ENCODE results near the gene BNIP1. TPM values are rescaled to one million over a fixed set of nuclear protein-coding genes. Genes with fewer than 3 reads are reported as not detected.

Gene BNIP1
- total and polyA plus RNA-seq, 2 experiments from 2014 or later, result 9.2 to 19.9 TPM

DNA sequence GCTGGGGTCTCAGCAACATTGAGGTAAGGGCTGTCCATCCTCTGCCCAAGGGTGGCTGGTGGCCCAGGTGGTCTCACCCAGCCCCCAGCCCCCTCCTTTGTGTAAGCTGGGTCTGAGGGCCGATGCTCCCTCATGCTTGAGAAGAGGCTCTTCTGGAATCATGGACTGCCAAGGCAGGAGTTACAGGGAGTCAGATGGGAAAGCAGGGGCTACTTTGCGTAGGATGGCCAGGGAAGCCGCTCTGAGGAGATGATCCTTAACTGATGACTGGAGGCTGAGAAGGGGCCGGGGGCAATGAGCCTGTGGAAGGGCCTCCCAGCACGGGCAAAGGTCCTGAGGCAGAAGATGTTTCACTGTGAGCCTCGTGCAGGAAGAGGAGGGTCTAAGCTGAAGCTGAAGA is 67.0 kb downstream of the BNIP1 start:
- TF ChIP-seq, protein P1, sequence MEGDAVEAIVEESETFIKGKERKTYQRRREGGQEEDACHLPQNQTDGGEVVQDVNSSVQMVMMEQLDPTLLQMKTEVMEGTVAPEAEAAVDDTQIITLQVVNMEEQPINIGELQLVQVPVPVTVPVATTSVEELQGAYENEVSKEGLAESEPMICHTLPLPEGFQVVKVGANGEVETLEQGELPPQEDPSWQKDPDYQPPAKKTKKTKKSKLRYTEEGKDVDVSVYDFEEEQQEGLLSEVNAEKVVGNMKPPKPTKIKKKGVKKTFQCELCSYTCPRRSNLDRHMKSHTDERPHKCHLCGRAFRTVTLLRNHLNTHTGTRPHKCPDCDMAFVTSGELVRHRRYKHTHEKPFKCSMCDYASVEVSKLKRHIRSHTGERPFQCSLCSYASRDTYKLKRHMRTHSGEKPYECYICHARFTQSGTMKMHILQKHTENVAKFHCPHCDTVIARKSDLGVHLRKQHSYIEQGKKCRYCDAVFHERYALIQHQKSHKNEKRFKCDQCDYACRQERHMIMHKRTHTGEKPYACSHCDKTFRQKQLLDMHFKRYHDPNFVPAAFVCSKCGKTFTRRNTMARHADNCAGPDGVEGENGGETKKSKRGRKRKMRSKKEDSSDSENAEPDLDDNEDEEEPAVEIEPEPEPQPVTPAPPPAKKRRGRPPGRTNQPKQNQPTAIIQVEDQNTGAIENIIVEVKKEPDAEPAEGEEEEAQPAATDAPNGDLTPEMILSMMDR (IDR thresholded peaks at IDR 0.05; ENCODE audit: low read depth, low read length), result no peak
- H3K27me3 ChIP-seq, result no peaks in the 10 kb centered on the region
- no peaks in the 10 kb centered on the region for H3K9me3 ChIP-seq (ENCODE audit: low read depth)
- no peaks in the 10 kb centered on the region for H3K36me3 ChIP-seq
- no peak overlapping the region for H3K4me3 ChIP-seq
- H3K27ac ChIP-seq, result no peak overlapping the region
- no peaks in the 10 kb centered on the region for H3K4me1 ChIP-seq (ENCODE audit: low read depth)
- DNase-seq (ENCODE audit: low read depth in 1 of 2, low spot score in 1 of 2), result no peak

DNA sequence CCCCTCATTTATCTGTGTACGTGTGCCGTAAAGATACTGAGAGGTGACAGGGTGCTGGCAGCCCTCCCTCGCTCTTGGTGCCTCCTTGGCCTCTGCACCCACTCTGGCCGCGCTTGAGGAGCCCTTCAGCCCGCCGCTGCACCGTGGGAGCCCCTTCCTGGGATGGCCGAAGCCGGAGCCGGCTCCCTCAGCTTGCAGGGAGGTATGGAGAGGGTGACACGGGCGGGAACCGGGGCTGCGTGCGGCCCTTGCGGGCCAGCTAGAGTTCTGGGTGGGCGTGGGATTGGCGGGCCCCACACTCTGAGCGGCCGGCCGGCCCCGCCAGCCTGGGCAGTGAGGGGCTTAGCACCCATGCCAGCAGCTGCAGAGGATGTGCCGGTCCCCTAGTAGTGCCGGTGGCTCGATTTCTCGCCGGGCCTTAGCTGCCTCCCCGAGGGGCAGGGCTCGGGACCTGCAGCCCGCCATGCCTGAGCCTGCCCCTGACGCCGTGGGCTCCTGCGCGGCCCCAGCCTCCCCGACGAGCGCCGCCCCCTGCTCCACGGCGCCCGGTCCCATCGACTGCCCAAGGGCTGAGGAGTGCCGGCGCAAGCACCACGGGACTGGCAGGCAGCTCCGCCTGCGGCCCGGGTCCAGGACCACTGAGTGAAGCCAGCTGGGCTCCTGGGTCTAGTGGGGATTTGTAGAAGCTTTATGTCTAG is 69.1 kb downstream of the BNIP1 start:
- DNase-seq (ENCODE audit: low read depth in 1 of 2, low spot score in 1 of 2), result no peak
- Histone ChIP-seq H3K27ac (no peak overlapping the region), H3K27me3 (no peaks in the 10 kb centered on the region), H3K9me3 (ENCODE audit: low read depth) (no peaks in the 10 kb centered on the region), H3K36me3 (no peaks in the 10 kb centered on the region), H3K4me3 (no peak overlapping the region), H3K4me1 (ENCODE audit: low read depth) (no peaks in the 10 kb centered on the region)
- TF ChIP-seq, protein P1 (IDR thresholded peaks at IDR 0.05; ENCODE audit: low read depth, low read length), result no peak

Other genes starting within 250 kb of the BNIP1 start
- gene RPL26L1, start 185.1 kb upstream of the BNIP1 start, total RNA-seq, result 56.7 and 73.4 TPM in 2 replicates
- 91.4 and 108 TPM in 2 replicates for gene RPL26L1, start 185.1 kb upstream of the BNIP1 start, polyA plus RNA-seq
- gene ATP6V0E1, start 160.8 kb upstream of the BNIP1 start, total RNA-seq, result 52.2 and 64.2 TPM in 2 replicates
- gene ATP6V0E1, start 160.8 kb upstream of the BNIP1 start, polyA plus RNA-seq, result 224 and 301 TPM in 2 replicates
- 11.6 and 11.9 TPM in 2 replicates for gene CREBRF, start 88.2 kb upstream of the BNIP1 start, total RNA-seq
- 5.8 and 18.0 TPM in 2 replicates for gene CREBRF, start 88.2 kb upstream of the BNIP1 start, polyA plus RNA-seq
- gene NKX2-5, start 90.7 kb downstream of the BNIP1 start, total RNA-seq, result 1,657 and 1,772 TPM in 2 replicates
- 1,190 and 1,339 TPM in 2 replicates for gene NKX2-5, start 90.7 kb downstream of the BNIP1 start, polyA plus RNA-seq
- gene STC2, start 183.9 kb downstream of the BNIP1 start, total RNA-seq, result 83.4 and 138 TPM in 2 replicates
- 45.1 and 65.2 TPM in 2 replicates for gene STC2, start 183.9 kb downstream of the BNIP1 start, polyA plus RNA-seq

Data from cardiac muscle cell (in vitro differentiated cells and primary cell).